ENCODE results near the gene LGALS16.
A peak's percentile ranks its signal among the peaks of the same experiment; 100 is the strongest.
"Not testable (repeated sequence)": the region's sequence is repeated elsewhere in the genome, so short reads cannot be mapped to it uniquely, and the experiment has no call there.

The LGALS16 gene

GRCh38 chr19:39655613-39656012 lies at the start of gene LGALS16:
Gene LGALS16, plus strand, starts transcription at chr19:39655913. Its CDS starts 49 bp downstream, at chr19:39655962.
- no peak for DNase-seq

GRCh38 chr19:39607021-39607420 lies 48.7 kb upstream of the LGALS16 start:
- no peak for DNase-seq

GRCh38 chr19:39607561-39607960 lies 48.2 kb upstream of the LGALS16 start:
- no peak for DNase-seq

GRCh38 chr19:39613597-39613996 lies 42.1 kb upstream of the LGALS16 start:
- DNase-seq, result no peak

- no peak for DNase-seq
Measured at GRCh38 chr19:39617745-39618144, 38.0 kb upstream of the LGALS16 start.

GRCh38 chr19:39623946-39624345 lies 31.8 kb upstream of the LGALS16 start:
- DNase-seq, result no peak

GRCh38 chr19:39627631-39628030 lies 28.1 kb upstream of the LGALS16 start:
- peak; percentile 8 for DNase-seq

- no peak for DNase-seq
Measured at GRCh38 chr19:39631178-39631577, 24.5 kb upstream of the LGALS16 start.

- no peak for DNase-seq
Measured at GRCh38 chr19:39631626-39632025, 24.1 kb upstream of the LGALS16 start.

- DNase-seq, result no peak
Measured at GRCh38 chr19:39637891-39638290, 17.8 kb upstream of the LGALS16 start.

GRCh38 chr19:39641773-39642172 lies 13.9 kb upstream of the LGALS16 start:
- DNase-seq, result no peak

- no peak for DNase-seq
Measured at GRCh38 chr19:39643591-39643990, 12.1 kb upstream of the LGALS16 start.

- DNase-seq, result no peak
Measured at GRCh38 chr19:39645800-39646411, 9.8 kb upstream of the LGALS16 start.

GRCh38 chr19:39647918-39648317 lies 7.8 kb upstream of the LGALS16 start:
- DNase-seq, result no peak

- DNase-seq, result no peak
Measured at GRCh38 chr19:39659791-39660190, 4.1 kb downstream of the LGALS16 start.

GRCh38 chr19:39660661-39661060 lies 4.9 kb downstream of the LGALS16 start:
- DNase-seq, result no peak

- no peak for DNase-seq
Measured at GRCh38 chr19:39661565-39661964, 5.9 kb downstream of the LGALS16 start.

- DNase-seq, result not testable (repeated sequence)
Measured at GRCh38 chr19:39669860-39670259, 14.1 kb downstream of the LGALS16 start.

- DNase-seq, result no peak
Measured at GRCh38 chr19:39670998-39671397, 15.3 kb downstream of the LGALS16 start.

- DNase-seq, result peak; percentile 63
Measured at GRCh38 chr19:39671739-39672363, 16.1 kb downstream of the LGALS16 start.

GRCh38 chr19:39672473-39672872 lies 16.8 kb downstream of the LGALS16 start:
- no peak for DNase-seq

- not testable (repeated sequence) for DNase-seq
Measured at GRCh38 chr19:39673862-39674261, 18.1 kb downstream of the LGALS16 start.

- no peak for DNase-seq
Measured at GRCh38 chr19:39676004-39676403, 20.3 kb downstream of the LGALS16 start.

- DNase-seq, result no peak
Measured at GRCh38 chr19:39677961-39678889, 22.5 kb downstream of the LGALS16 start.
